HG02678 (cell line): ENCODE results near the gene ZNG1B.
"Not testable (repeated sequence)": the region's sequence is repeated elsewhere in the genome, so short reads cannot be mapped to it uniquely, and the experiment has no call there.

Experiments used
- ATAC-seq: cut with Tn5 transposase; IDR thresholded peaks from one replicate; pipeline ENCODE4 v1.9.1; 2021; ENCODE audit warnings: mild to moderate bottlenecking, moderate library complexity; ENCODE audit not compliant: unreplicated experiment

The ZNG1B gene

GRCh38 chr2:113542529-113542928 lies 105.0 kb downstream of the ZNG1B start:
- not testable (repeated sequence) for ATAC-seq
